CD4-positive, alpha-beta T cell (primary cell): ENCODE results near the gene SND1. TPM values are rescaled to one million over a fixed set of nuclear protein-coding genes. Genes with fewer than 3 reads are reported as not detected.

Experiments used
- ATAC-seq: fragments of 200-7000 bp; cut with Tn5 transposase; one replicate; pipeline ENCODE4 v1.10.0; 2022; ENCODE audit warnings: mild to moderate bottlenecking; ENCODE audit not compliant: poor library complexity
- CTCF ChIA-PET: fragments of 350-600 bp; sonication (Branson Sonifier 250); formaldehyde crosslinking; loops from one replicate; lab custom pipeline; 2021; ENCODE audit warnings: antibody characterized with exemption, inconsistent platforms; lab: Charles Lee
- POLR2A ChIA-PET: fragments of 350-600 bp; sonication (Branson Sonifier 250); formaldehyde crosslinking; loops from one replicate; lab custom pipeline; 2021; ENCODE audit warnings: antibody characterized with exemption, inconsistent platforms; lab: Charles Lee
- DNase-seq, 14 experiments: peaks; one replicate each; pipeline ENCODE4 v3.0.0-alpha.2; 2013 to 2020; ENCODE audit warnings: mixed read lengths in 2 of 14
- H3K27ac ChIP-seq, 2 donors: one replicate each; pipeline versions ENCODE4 v1.5.1 to v1.7.0; 2013; ENCODE audit warnings: low read length in 2 of 2, low read depth in 1 of 2, mild to moderate bottlenecking in 1 of 2
- H3K27me3 ChIP-seq, 2 experiments: 1 replicate in 1 of 2; 2 replicates in 1 of 2; pipeline versions ENCODE4 v1.6.1 to v1.7.0; 2013; ENCODE audit warnings: low read length in 2 of 2, control low read depth in 1 of 2, mild to moderate bottlenecking in 1 of 2, moderate library complexity in 1 of 2; ENCODE audit not compliant: insufficient read depth in 2 of 2, control insufficient read depth in 1 of 2
- H3K36me3 ChIP-seq: one replicate; pipeline ENCODE4 v1.6.1; 2013; ENCODE audit warnings: low read length, control low read depth; ENCODE audit not compliant: insufficient read depth
- H3K4me1 ChIP-seq: one replicate; pipeline ENCODE4 v1.6.1; 2013; ENCODE audit warnings: low read length, control low read depth; ENCODE audit not compliant: insufficient read depth
- H3K4me3 ChIP-seq: one replicate; pipeline ENCODE4 v1.5.1; 2013; ENCODE audit warnings: mild to moderate bottlenecking, low read length, moderate library complexity
- H3K9me3 ChIP-seq, 2 experiments: 1 replicate in 1 of 2; 2 replicates in 1 of 2; pipeline versions ENCODE4 v1.6.1 to v1.7.0; 2013; ENCODE audit warnings: low read length in 2 of 2, mild to moderate bottlenecking in 2 of 2, control low read depth in 1 of 2, moderate library complexity in 1 of 2; ENCODE audit not compliant: control insufficient read depth in 1 of 2, insufficient read depth in 1 of 2
- H3K27ac Mint-ChIP-seq: one replicate; pipeline ENCODE4 v1.8.0; 2020; ENCODE audit warnings: mixed read lengths
- H3K27me3 Mint-ChIP-seq: one replicate; pipeline ENCODE4 v1.8.0; 2021; ENCODE audit warnings: mixed read lengths
- H3K36me3 Mint-ChIP-seq: one replicate; pipeline ENCODE4 v1.8.0; 2021; ENCODE audit warnings: low read depth, mixed read lengths
- H3K4me1 Mint-ChIP-seq: one replicate; pipeline ENCODE4 v1.8.0; 2021; ENCODE audit warnings: low read depth, mixed read lengths
- H3K4me3 Mint-ChIP-seq: one replicate; pipeline ENCODE4 v1.8.0; 2020; ENCODE audit warnings: mild to moderate bottlenecking, mixed read lengths
- H3K9me3 Mint-ChIP-seq: one replicate; pipeline ENCODE4 v1.8.0; 2020; ENCODE audit warnings: mixed read lengths
- CTCF ChIP-seq: fragments of 200-600 bp; IDR thresholded peaks from one replicate; pipeline ENCODE4 v1.8.0; 2022; ENCODE audit warnings: antibody characterized with exemption, mild to moderate bottlenecking
- intact Hi-C, 2 experiments: fragments of 100-400 bp; cut with DNase I in 1 of 2; cut with micrococcal nuclease in 1 of 2; formaldehyde crosslinking; loops; one replicate each; pipeline versions ENCODE4 v1.15.1 to v1.9.0; 2023 to 2025; cut with DNase I, micrococcal nuclease
- total RNA-seq, 174 experiments: library from RNA in 2 of 174; stranded (reverse) in 2 of 174; gene quantifications; one replicate each; pipeline ENCODE4 v1.2.3 and lab custom pipeline; 2021 to 2026

Gene SND1
- total RNA-seq, 2 experiments from 2014 or later: 104 to 113 TPM

- TF ChIP-seq CTCF: no peak
- Mint-ChIP-seq H3K36me3 (no peaks in the 10 kb centered on the region), H3K4me1 (peaks cover 25% of the 10 kb centered on the region), H3K4me3 (no peak overlapping the region), H3K27me3 (no peaks in the 10 kb centered on the region), H3K9me3 (no peaks in the 10 kb centered on the region), H3K27ac (no peak overlapping the region)
- ChIA-PET CTCF (no interaction called here), POLR2A (no interaction called here)
- peaks cover 13% of the 10 kb centered on the region for H3K4me1 ChIP-seq
- H3K9me3 ChIP-seq: no peaks in the 10 kb centered on the region
- DNase-seq (no peak), ATAC-seq (no peak)
- no peaks in the 10 kb centered on the region for H3K27me3 ChIP-seq
- H3K27ac ChIP-seq: no peak overlapping the region
- no peak overlapping the region for H3K4me3 ChIP-seq
- intact Hi-C loops: no loop called here
- H3K36me3 ChIP-seq: peaks cover 59% of the 10 kb centered on the region
Measured at GRCh38 chr7:128074736-128075135, 422.7 kb downstream of the SND1 start.

- no peak overlapping the region for H3K27ac Mint-ChIP-seq
Measured at GRCh38 chr7:128075242-128076095, 423.5 kb downstream of the SND1 start.

GRCh38 chr7:128076196-128076795 lies 424.3 kb downstream of the SND1 start:
- CTCF ChIA-PET: no interaction called here
- Mint-ChIP-seq H3K27me3 (no peaks in the 10 kb centered on the region), H3K27ac (no peak overlapping the region), H3K9me3 (no peaks in the 10 kb centered on the region), H3K4me3 (no peak overlapping the region), H3K4me1 (peaks cover 9% of the 10 kb centered on the region), H3K36me3 (peaks cover 12% of the 10 kb centered on the region)
- Histone ChIP-seq H3K9me3 (no peaks in the 10 kb centered on the region), H3K4me3 (no peak overlapping the region), H3K27ac (no peak overlapping the region), H3K27me3 (no peaks in the 10 kb centered on the region), H3K4me1 (peaks cover 10% of the 10 kb centered on the region), H3K36me3 (peaks cover 68% of the 10 kb centered on the region)
- DNase-seq (no peak), ATAC-seq (no peak)
- intact Hi-C loops: no loop called here
- TF ChIP-seq CTCF: no peak
- POLR2A ChIA-PET: no interaction called here

More at GRCh38 chr7:128075242-128076095, 423.5 kb downstream of the SND1 start:
- POLR2A ChIA-PET: no interaction called here
- no peak overlapping the region for H3K4me3 ChIP-seq
- intact Hi-C loops: no loop called here
- TF ChIP-seq CTCF: no peak
- peaks cover 10% of the 10 kb centered on the region for H3K4me1 ChIP-seq
- peaks cover 63% of the 10 kb centered on the region for H3K36me3 ChIP-seq
- H3K27ac ChIP-seq: no peak overlapping the region
- Mint-ChIP-seq H3K4me3 (no peak overlapping the region), H3K9me3 (no peaks in the 10 kb centered on the region), H3K36me3 (peaks cover 4% of the 10 kb centered on the region), H3K27me3 (no peaks in the 10 kb centered on the region), H3K4me1 (peaks cover 17% of the 10 kb centered on the region)
- CTCF ChIA-PET: no interaction called here
- DNase-seq (no peak), ATAC-seq (no peak)
- no peaks in the 10 kb centered on the region for H3K27me3 ChIP-seq
- H3K9me3 ChIP-seq: no peaks in the 10 kb centered on the region
